Measurements from ENCODE around the gene ACOXL.

The ACOXL gene

DNA sequence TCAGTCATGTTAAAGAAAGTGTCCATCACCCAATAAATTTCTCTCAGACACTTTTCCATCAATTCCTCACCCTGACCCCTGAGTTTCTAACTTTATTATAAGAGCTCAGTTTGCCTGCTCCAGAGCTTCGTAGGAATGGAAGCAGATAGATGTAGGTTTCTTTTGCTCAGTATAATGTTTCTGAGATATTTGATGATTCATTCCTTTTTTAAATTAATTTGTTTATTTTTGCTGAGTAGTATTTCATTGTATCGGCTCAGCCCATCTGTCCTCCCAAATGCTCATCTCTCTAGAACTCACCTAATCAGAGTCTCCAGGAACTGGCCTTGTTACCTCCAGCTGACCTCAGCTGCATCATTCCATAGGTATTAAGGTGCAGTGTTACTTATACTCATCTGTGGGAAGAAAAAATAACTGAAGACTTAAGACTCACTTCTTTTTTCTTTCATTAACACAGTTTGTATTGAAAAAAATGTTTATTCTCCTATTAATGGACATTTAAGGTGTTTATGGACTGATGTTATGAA lies 376.4 kb downstream of the ACOXL start:
- Mint-ChIP-seq H3K27me3 (peaks cover 62% of the 10 kb centered on the region), H3K36me3 (ENCODE audit: low read depth) (no peaks in the 10 kb centered on the region), H3K4me3 (no peak overlapping the region), H3K27ac (no peak overlapping the region), H3K9me3 (no peaks in the 10 kb centered on the region), H3K4me1 (ENCODE audit: low read depth) (peaks cover 19% of the 10 kb centered on the region)

DNA sequence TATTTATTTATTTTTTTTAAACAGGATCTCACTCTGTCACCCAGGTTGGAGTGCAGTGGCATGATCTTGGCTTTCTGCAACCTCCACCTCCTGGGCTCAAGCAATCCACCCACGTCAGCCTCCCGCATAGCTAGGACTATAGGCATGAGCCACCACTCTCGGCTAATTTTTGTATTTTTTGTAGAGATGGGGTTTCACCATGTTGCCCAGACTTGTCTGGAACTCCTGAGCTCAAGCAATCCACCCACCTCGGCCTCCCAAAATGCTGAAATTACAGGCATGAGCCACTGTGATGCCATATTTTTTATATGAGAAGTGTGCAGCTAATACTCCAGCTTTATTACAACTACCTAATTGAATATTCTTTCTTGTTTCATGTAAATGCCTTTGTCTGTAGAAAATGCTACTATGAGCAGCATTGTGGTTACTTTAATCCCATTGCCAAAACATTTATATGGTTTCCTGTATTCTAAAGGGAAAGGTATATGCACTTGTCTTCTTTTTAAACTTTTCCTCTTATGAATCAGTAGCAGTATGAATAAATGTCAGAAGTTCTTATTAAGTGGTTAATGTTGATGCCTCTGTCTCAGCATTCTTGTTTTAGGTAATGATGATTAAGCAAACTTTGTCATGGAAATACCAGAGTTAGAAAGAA lies 378.9 kb downstream of the ACOXL start:
- Mint-ChIP-seq H3K9me3 (no peaks in the 10 kb centered on the region), H3K4me1 (ENCODE audit: low read depth) (peaks cover 29% of the 10 kb centered on the region), H3K4me3 (no peak overlapping the region), H3K36me3 (ENCODE audit: low read depth) (no peaks in the 10 kb centered on the region), H3K27ac (peak overlapping the region; percentile 45), H3K27me3 (peaks cover 59% of the 10 kb centered on the region)

DNA sequence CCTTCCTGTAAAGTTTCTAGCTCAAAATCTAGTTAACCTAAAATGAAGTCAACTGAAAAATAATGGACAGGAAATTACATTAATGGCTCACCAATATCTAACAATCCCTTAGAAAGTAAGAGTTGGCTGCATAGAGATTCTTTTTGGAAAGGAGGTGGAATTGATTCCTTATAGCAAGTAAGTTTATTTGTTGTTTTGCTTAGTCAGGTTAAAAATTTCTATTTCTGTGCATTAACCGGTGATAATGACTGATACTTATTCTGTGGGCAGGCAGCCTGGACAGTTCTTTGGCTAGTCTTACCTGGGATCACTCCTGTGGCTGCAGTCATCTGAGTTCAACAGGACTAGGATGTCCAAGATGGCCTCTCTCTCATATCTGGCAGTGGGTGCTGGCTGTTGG lies 381.5 kb downstream of the ACOXL start:
- H3K4me3 Mint-ChIP-seq, result no peak overlapping the region
- H3K9me3 Mint-ChIP-seq, result no peaks in the 10 kb centered on the region
- H3K27ac Mint-ChIP-seq, result no peak overlapping the region
- no peaks in the 10 kb centered on the region for H3K36me3 Mint-ChIP-seq (ENCODE audit: low read depth)
- peaks cover 49% of the 10 kb centered on the region for H3K4me1 Mint-ChIP-seq (ENCODE audit: low read depth)
- peaks cover 62% of the 10 kb centered on the region for H3K27me3 Mint-ChIP-seq

DNA sequence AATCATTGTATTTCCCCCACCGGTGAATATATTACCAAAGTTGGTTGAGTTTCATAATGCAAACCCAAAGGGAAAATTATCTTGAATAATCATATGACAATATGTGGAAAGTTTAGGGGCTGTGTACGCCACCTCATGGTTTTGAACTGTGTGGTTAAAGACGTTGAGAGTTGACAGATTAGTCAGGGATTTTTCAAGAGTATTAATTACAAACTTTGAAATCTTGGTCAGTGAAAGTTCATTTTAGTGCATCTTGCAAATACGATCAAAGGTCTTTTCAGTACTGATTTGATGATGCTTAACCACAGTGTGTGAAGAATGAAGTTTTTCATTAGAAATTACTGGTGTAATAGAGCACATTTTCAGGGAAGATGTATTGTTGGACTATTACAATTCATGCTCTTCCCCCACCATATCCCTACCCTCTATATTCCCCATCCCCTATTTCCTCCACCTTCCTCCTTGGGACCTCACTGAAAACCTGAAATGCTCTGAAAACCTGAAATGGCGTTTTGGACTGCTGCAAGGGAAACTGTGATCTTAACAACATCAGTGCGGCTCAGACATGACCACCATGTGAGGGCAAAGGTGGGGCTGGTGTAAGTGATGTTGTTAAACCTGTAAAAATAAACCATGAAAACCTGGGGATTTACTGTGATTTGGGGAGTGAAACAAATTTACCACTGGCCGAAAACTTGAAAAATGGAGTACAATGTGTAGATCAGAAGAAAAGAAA lies 383.8 kb downstream of the ACOXL start:
- H3K27ac Mint-ChIP-seq, result peak overlapping the region; percentile 77
- peak overlapping the region; percentile 84 for H3K4me3 Mint-ChIP-seq
- H3K4me1 Mint-ChIP-seq (ENCODE audit: low read depth), result peaks cover 53% of the 10 kb centered on the region
- H3K9me3 Mint-ChIP-seq, result no peaks in the 10 kb centered on the region
- H3K36me3 Mint-ChIP-seq (ENCODE audit: low read depth), result no peaks in the 10 kb centered on the region
- peaks cover 55% of the 10 kb centered on the region for H3K27me3 Mint-ChIP-seq

DNA sequence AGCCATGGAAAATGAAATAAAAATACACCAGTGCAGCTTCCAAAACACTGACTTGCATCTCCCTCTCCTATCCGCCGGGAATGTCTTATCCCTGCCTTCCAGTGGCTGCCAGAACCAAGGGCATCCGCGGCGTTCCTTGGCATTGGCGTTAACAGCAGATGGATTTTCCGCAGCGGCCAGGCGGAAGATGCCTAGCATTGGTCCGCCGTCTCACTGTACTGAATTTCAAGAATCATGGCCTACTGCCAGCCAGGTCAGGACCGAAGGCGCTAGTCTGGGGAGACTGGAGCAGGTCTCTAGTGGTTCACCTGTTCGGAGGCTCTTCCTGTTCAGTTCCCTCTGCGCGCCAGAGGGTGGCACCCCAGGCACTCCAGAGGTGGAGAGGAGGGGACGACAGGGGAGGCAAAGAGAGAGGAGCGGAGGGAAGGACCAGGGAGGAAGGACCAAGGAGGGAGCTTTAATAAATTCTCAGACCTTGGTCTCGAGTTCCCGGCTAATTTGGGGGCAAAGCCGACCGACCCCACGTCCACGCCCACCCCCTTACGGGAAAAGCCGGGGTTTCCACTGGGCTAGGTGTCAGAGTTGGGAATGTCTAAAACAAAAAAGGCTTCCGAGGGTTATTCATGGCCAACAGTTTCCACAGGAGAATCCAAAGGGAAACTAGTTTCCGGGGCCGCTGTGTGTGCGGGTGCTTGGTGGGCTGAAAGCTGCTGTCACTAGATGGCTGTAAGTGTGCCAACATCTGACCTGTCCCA lies 384.6 kb downstream of the ACOXL start:
- Mint-ChIP-seq H3K4me1 (ENCODE audit: low read depth) (peaks cover 52% of the 10 kb centered on the region), H3K27ac (peak overlapping the region; percentile 77), H3K36me3 (ENCODE audit: low read depth) (peaks cover 2% of the 10 kb centered on the region), H3K4me3 (peak overlapping the region; percentile 84), H3K9me3 (no peaks in the 10 kb centered on the region), H3K27me3 (peaks cover 54% of the 10 kb centered on the region)

DNA sequence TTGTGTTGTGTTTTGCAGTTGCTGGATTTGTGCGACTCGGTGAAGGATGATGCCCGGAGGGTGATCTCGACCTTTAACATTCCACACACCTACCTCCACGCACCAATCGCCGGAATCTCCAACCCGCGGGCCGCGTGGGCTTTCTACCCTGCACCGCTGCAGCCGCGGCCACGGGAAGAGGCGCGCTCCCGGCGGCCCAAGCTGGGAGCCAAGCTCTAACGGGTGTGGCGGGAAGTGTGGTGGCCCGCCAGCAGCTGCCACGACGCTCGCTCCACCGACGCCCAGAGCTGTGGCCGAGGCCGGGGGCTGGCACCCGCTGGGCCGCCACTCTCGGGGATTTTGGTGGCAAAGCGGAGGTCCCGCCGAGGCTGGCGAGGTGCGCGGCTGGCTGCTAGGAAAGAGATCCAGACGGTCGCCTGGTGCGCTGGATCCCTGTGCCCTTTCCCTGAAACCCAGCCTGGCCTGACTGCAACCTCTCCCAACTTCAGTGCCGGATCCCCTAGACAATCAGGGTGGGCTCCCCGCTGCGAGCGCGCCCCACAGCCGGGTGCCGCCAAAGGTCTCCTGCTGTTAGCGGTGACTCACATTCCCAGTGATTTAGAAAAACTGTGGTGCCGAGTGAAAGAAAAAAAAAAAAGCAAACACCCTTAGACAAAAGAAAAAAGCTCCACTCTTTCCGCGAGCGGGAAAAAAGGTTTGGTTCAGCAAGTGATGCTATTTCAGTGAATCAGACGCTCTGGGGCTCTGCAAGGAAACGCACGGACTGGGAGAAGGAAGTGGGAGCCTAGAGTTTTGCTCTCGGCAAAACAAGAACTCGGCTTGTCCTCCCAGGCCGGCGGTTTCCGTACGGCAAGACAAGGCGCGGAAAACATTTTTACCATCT lies 385.5 kb downstream of the ACOXL start:
- H3K4me1 Mint-ChIP-seq (ENCODE audit: low read depth), result peaks cover 53% of the 10 kb centered on the region
- H3K27ac Mint-ChIP-seq, result peak overlapping the region; percentile 79
- H3K4me3 Mint-ChIP-seq, result peak overlapping the region; percentile 84
- H3K9me3 Mint-ChIP-seq, result no peaks in the 10 kb centered on the region
- H3K27me3 Mint-ChIP-seq, result peaks cover 46% of the 10 kb centered on the region
- H3K36me3 Mint-ChIP-seq (ENCODE audit: low read depth), result peaks cover 4% of the 10 kb centered on the region

DNA sequence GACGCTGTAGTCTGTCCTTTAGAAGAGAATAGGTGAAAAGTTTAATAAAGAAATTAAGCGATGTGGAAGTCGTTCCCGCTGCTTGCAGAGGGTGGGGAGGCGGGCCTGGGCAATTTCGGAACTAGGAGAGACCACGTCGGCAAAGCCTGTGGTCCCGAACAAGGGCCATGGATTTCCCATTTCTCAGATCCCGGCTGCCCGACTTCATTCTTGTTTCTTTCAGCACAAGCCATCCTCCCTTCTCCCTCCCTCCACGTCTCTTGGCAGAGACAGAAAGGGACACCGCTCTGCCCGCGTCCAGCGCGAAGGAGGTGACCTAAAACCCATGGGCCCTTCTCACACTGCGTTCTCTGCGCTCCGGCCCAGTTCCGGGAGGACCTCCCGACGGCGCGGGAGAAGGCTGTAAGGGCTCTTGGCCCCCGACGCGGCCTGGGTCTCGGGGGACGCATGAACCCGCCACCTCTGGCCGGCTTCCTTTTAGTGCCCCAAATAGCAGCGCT lies 386.2 kb downstream of the ACOXL start:
- Mint-ChIP-seq H3K36me3 (ENCODE audit: low read depth) (peaks cover 8% of the 10 kb centered on the region), H3K9me3 (no peaks in the 10 kb centered on the region), H3K27me3 (peaks cover 39% of the 10 kb centered on the region), H3K4me3 (peak overlapping the region; percentile 84), H3K4me1 (ENCODE audit: low read depth) (peaks cover 57% of the 10 kb centered on the region), H3K27ac (peak overlapping the region; percentile 79)

DNA sequence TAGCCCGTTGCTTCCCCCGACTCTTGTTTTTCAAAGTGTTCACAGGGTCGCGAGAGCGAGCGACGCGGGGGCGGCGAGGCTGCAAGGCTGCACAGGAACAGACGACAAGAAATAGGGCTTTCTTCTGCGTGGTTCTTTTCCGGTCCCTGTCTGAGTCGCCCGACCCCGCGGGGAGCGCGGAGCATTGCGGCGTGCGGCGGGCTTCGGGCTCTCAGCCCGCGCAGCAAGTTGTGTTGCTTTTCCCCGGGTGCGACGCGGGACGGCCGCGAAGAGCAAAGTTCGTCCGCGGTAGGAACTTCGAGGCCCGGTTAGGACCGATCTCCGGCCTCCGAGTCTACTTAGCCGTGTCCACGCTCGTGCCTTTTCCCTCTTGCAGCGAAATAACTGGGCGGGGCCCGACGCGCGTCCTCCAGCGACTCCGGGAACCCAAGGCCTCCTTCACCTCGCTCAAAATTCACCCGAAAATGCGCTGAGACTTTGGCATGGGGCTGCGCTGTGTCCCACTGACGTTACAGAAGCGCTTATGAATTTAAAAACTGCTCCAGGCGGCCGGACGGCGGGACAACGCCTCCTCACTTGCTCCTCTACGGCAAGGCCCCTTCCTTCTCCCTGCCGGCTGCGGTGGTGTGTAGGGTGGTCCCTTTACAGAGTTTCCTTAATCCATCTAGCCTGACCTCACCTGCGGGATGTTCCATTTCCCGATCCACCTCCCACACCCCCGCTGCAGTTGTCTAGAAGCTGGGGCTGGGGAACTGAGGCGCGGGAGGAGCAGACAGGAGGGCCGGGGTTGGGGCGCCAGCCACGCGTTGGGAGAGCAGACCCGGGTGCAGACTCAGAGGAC lies 386.8 kb downstream of the ACOXL start:
- H3K4me3 Mint-ChIP-seq, result peak overlapping the region; percentile 84
- peaks cover 13% of the 10 kb centered on the region for H3K36me3 Mint-ChIP-seq (ENCODE audit: low read depth)
- peak overlapping the region; percentile 79 for H3K27ac Mint-ChIP-seq
- no peaks in the 10 kb centered on the region for H3K9me3 Mint-ChIP-seq
- peaks cover 62% of the 10 kb centered on the region for H3K4me1 Mint-ChIP-seq (ENCODE audit: low read depth)
- peaks cover 32% of the 10 kb centered on the region for H3K27me3 Mint-ChIP-seq

DNA sequence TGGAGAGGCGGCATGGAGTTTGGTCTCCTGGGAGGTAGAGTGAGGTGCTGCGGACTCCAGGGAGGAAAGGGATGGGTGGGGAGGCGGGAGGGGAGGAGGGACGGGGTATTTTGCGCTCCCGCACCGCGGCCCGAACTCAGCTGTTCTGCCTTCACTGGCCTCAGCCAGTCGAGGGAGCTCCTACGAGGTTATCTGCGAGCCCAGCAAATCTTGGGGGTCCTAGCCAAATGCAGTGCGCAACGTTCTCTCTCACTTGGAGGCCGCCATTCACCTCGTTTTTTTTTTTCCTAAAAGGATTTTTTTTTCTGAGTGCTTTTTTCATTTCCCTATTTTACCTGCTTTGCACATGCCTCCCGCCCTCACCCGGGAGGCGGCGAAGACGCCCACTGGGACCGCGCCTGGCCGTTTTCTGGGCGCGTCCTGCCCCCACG lies 387.5 kb downstream of the ACOXL start:
- H3K27me3 Mint-ChIP-seq, result peaks cover 29% of the 10 kb centered on the region
- H3K9me3 Mint-ChIP-seq, result no peaks in the 10 kb centered on the region
- H3K4me3 Mint-ChIP-seq, result peak overlapping the region; percentile 84
- peak overlapping the region; percentile 70 for H3K27ac Mint-ChIP-seq
- H3K36me3 Mint-ChIP-seq (ENCODE audit: low read depth), result peaks cover 20% of the 10 kb centered on the region
- H3K4me1 Mint-ChIP-seq (ENCODE audit: low read depth), result peaks cover 64% of the 10 kb centered on the region

DNA sequence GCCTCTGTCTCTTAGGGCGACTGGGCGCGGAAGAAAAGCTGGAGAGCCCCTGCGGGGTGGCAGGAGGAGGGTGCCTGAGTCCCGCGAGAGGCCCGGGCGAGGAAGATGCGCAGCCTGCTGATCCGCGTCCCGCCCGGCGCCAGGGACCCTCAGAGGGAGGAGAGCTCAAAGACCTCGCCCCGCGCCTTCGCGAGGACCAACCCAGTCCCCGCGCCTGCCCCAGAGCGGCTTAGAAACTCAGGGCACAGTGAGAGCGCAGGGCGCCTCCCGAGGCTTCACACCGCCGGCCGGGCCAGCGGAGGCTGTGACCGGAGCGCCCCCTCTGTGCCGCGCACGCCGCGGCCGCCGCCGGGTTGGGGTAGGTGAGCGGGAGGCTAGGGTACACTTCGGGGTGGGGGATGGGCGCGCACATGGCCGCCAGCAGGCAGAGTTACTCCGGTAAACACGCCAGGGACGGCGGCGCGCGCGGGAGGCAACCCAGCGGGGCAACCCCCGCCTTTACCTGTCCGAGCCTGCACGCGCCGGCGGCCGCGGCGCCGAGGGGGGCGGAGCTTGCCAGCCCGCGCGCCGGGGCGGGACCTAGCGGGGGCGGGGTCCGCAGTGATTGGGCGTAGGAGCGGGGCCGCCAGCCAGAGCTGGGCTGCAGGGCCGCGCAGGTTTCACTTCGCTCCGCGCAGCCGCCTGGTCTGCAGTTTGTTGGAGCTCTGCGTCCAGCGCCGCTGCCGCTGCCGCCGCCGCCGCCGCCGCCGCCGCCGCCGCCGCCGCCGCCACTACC lies 388.1 kb downstream of the ACOXL start, which contains the start of gene BCL2L11:
BCL2L11 (plus strand) TSS at position 662 of the 775 bp plus-strand sequence. CDS start 2,832 bp downstream, outside the sequence.
- Mint-ChIP-seq H3K36me3 (ENCODE audit: low read depth) (peaks cover 26% of the 10 kb centered on the region), H3K27ac (peak within 1 kb of the TSS; percentile 87), H3K4me3 (peak within 1 kb of the TSS; percentile 94), H3K27me3 (peaks cover 29% of the 10 kb centered on the region), H3K9me3 (no peaks in the 10 kb centered on the region), H3K4me1 (ENCODE audit: low read depth) (peaks cover 68% of the 10 kb centered on the region)

DNA sequence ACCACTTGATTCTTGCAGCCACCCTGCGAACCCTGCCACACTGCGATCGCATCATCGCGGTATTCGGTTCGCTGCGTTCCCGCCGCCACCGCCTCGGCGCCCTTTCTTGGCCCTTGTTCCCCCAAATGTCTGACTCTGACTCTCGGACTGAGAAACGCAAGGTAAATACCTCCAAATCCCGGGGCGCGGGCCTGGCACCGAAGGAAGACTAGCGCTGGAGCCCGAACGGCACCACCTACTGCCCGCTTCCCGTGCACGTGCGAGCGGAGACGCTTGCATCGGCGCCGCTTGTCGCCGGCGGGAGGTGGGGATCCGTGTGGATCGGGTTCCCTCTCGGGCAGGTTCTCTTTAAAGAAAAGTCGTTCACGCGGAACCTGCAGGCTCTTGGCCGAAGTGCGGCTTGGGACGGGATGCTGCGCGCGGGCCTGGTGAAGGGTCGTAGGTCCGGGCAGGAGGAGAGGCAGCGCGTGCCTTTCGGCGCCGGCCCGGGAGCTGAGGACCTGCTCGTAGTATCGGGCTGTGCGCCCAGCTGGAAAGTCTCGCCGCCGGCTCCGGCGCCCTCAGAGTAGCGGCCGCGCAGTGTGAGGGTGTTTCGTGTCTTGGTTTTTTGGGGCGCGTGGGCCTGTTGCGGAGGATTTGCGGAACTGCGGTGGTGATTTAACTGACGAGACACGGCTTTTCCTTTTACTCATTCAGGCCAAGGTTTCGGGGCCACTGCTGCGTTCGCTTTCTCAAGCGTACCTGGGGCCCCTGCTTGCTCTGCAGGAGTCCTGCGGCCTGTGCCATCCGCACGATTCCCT lies 388.9 kb downstream of the ACOXL start:
- peak overlapping the region; percentile 87 for H3K27ac Mint-ChIP-seq
- H3K36me3 Mint-ChIP-seq (ENCODE audit: low read depth), result peaks cover 34% of the 10 kb centered on the region
- H3K27me3 Mint-ChIP-seq, result peaks cover 22% of the 10 kb centered on the region
- peaks cover 68% of the 10 kb centered on the region for H3K4me1 Mint-ChIP-seq (ENCODE audit: low read depth)
- H3K9me3 Mint-ChIP-seq, result no peaks in the 10 kb centered on the region
- peak overlapping the region; percentile 94 for H3K4me3 Mint-ChIP-seq

Measured in stimulated activated naive CD8-positive, alpha-beta T cell treated with anti-CD3 and anti-CD28 coated beads, Interleukin-15, Interleukin-2, amounts not matched to agents 100 ng/mL and 50 ng/mL, for 24 hours (primary cell).